ENCODE measurements around the gene FFAR3.

Gene FFAR3

GRCh38 chr19:35380450-35381124 lies 22.3 kb downstream of the FFAR3 start:
- Histone ChIP-seq H4K8ac (ENCODE audit: low read depth, low read length) (no peak overlapping the region), H2BK120ac (ENCODE audit: low read depth, low read length) (no peak overlapping the region), H2BK12ac (ENCODE audit: low read length) (no peak overlapping the region), H2BK15ac (ENCODE audit: low read length) (no peak overlapping the region), H3K18ac (ENCODE audit: low read length) (no peak overlapping the region), H3K79me1 (ENCODE audit: low read depth, low read length) (no peaks in the 10 kb centered on the region), H3K14ac (ENCODE audit: low read length) (no peak overlapping the region), H2BK5ac (ENCODE audit: low read length) (no peak overlapping the region), H3K4me2 (ENCODE audit: insufficient read depth, low read length, poor library complexity, severe bottlenecking) (no peak overlapping the region), H3K9ac (ENCODE audit: low read depth, low read length, poor library complexity) (no peak overlapping the region), H3K27me3 (ENCODE audit: control insufficient read depth in 3 of 3, insufficient read depth in 3 of 3, low read depth in 1 of 3, low read length in 3 of 3) (no peaks in the 10 kb centered on the region), H2AFZ (ENCODE audit: low read length) (no peak overlapping the region), H3K4ac (ENCODE audit: low read length) (no peak overlapping the region), H3K36me3 (replicated peaks in 1 of 2; ENCODE audit: control insufficient read depth in 2 of 2, insufficient read depth in 2 of 2, low read length in 2 of 2) (no peaks in the 10 kb centered on the region), H3K4me3 (ENCODE audit: low read length in 2 of 2) (no peak overlapping the region), H3K9me3 (replicated peaks in 1 of 2; ENCODE audit: control insufficient read depth in 2 of 2, insufficient read depth in 1 of 2, low read depth in 1 of 2, low read length in 2 of 2) (peaks cover under 1 to 2% of the 10 kb centered on the region in 2 donors), H2AK5ac (ENCODE audit: low read depth, low read length) (no peak overlapping the region), H3K23ac (ENCODE audit: low read depth, low read length, poor library complexity) (no peak overlapping the region), H3K27ac (replicated peaks; ENCODE audit: low read length) (no peak overlapping the region), H4K91ac (ENCODE audit: low read depth, low read length, poor library complexity) (no peak overlapping the region), H3K4me1 (ENCODE audit: control insufficient read depth in 2 of 2, insufficient read depth in 1 of 2, low read depth in 1 of 2, low read length in 2 of 2) (no peaks in the 10 kb centered on the region)
- no CpG with 5 or more reads among the region's 9 CpGs for WGBS, 2 donors (ENCODE audit: extremely low coverage in 2 of 2, insufficient read length in 2 of 2, insufficient replicate concordance in 1 of 2)
- no peak for DNase-seq (ENCODE audit: low spot score)

DNA sequence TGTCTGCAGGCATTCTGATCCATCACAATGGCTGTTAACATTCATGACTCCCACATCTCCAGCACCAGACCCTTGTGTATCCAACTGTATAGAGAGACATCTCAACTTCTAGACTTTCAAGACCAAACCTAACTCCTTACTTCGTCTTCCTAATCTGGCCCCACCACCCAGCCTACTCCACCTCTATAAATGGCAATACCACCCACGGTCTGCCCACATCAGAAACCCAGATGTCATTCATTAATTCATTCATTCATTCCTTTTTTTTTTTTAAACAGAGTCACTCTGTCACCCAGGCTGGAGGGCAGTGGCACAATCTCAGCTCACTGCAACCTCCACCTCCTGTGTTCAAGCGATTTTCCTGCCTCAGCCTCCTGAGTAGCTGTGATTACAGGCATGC lies 23.1 kb downstream of the FFAR3 start:
- no peak overlapping the region for H3K14ac ChIP-seq (ENCODE audit: low read length)
- no peaks in the 10 kb centered on the region for H3K36me3 ChIP-seq (replicated peaks in 1 of 2; ENCODE audit: control insufficient read depth in 2 of 2, insufficient read depth in 2 of 2, low read length in 2 of 2)
- no peak overlapping the region for H3K23ac ChIP-seq (ENCODE audit: low read depth, low read length, poor library complexity)
- no peak overlapping the region for H3K27ac ChIP-seq (replicated peaks; ENCODE audit: low read length)
- H3K4ac ChIP-seq (ENCODE audit: low read length): no peak overlapping the region
- H2BK15ac ChIP-seq (ENCODE audit: low read length): no peak overlapping the region
- no peak overlapping the region for H2AFZ ChIP-seq (ENCODE audit: low read length)
- H2BK5ac ChIP-seq (ENCODE audit: low read length): no peak overlapping the region
- H2BK120ac ChIP-seq (ENCODE audit: low read depth, low read length): no peak overlapping the region
- no peak overlapping the region for H2BK12ac ChIP-seq (ENCODE audit: low read length)
- no peak overlapping the region for H3K18ac ChIP-seq (ENCODE audit: low read length)
- H3K27me3 ChIP-seq (ENCODE audit: control insufficient read depth in 3 of 3, insufficient read depth in 3 of 3, low read depth in 1 of 3, low read length in 3 of 3): no peaks in the 10 kb centered on the region
- no peak overlapping the region for H2AK5ac ChIP-seq (ENCODE audit: low read depth, low read length)
- no peaks in the 10 kb centered on the region for H3K79me1 ChIP-seq (ENCODE audit: low read depth, low read length)
- no peaks in the 10 kb centered on the region for H3K4me1 ChIP-seq (ENCODE audit: control insufficient read depth in 2 of 2, insufficient read depth in 1 of 2, low read depth in 1 of 2, low read length in 2 of 2)
- no peak overlapping the region for H4K8ac ChIP-seq (ENCODE audit: low read depth, low read length)
- H4K91ac ChIP-seq (ENCODE audit: low read depth, low read length, poor library complexity): no peak overlapping the region
- no CpG with 5 or more reads among the region's 3 CpGs for WGBS, 2 donors (ENCODE audit: extremely low coverage in 2 of 2, insufficient read length in 2 of 2, insufficient replicate concordance in 1 of 2)
- no peak overlapping the region for H3K9ac ChIP-seq (ENCODE audit: low read depth, low read length, poor library complexity)
- H3K4me2 ChIP-seq (ENCODE audit: insufficient read depth, low read length, poor library complexity, severe bottlenecking): no peak overlapping the region
- H3K4me3 ChIP-seq (ENCODE audit: low read length in 2 of 2): no peak overlapping the region
- no peak for DNase-seq (ENCODE audit: low spot score)
- H3K9me3 ChIP-seq (replicated peaks in 1 of 2; ENCODE audit: control insufficient read depth in 2 of 2, insufficient read depth in 1 of 2, low read depth in 1 of 2, low read length in 2 of 2): peaks cover 2 to 3% of the 10 kb centered on the region in 2 donors

DNA sequence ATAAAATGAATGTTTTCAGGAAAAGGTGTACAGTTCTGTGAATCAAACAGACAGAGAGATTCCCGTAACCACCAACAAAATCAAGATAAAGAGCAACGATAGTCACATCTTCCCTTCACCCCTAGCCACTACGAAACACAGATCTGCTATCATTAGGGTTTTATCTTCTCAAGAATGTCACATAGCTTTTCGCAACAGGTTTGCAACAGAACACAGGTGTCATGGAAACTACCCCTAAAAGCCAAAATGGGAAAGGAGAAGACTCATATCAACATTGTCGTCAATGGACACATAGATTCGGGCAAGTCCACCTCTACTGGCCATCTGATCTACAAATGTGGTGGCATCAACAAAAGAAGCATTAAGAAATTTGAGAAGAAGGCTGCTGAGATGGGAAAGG lies 23.7 kb downstream of the FFAR3 start:
- Histone ChIP-seq H2BK5ac (ENCODE audit: low read length) (no peak overlapping the region), H3K4me1 (ENCODE audit: control insufficient read depth in 2 of 2, insufficient read depth in 1 of 2, low read depth in 1 of 2, low read length in 2 of 2) (no peaks in the 10 kb centered on the region), H3K18ac (ENCODE audit: low read length) (no peak overlapping the region), H3K4ac (ENCODE audit: low read length) (no peak overlapping the region), H2BK15ac (ENCODE audit: low read length) (no peak overlapping the region), H3K36me3 (replicated peaks in 1 of 2; ENCODE audit: control insufficient read depth in 2 of 2, insufficient read depth in 2 of 2, low read length in 2 of 2) (no peaks in the 10 kb centered on the region), H3K79me1 (ENCODE audit: low read depth, low read length) (no peaks in the 10 kb centered on the region), H3K9ac (ENCODE audit: low read depth, low read length, poor library complexity) (no peak overlapping the region), H3K4me2 (ENCODE audit: insufficient read depth, low read length, poor library complexity, severe bottlenecking) (no peak overlapping the region), H3K14ac (ENCODE audit: low read length) (no peak overlapping the region), H4K8ac (ENCODE audit: low read depth, low read length) (no peak overlapping the region), H3K27ac (replicated peaks; ENCODE audit: low read length) (no peak overlapping the region), H3K9me3 (replicated peaks in 1 of 2; ENCODE audit: control insufficient read depth in 2 of 2, insufficient read depth in 1 of 2, low read depth in 1 of 2, low read length in 2 of 2) (peaks cover 2 to 3% of the 10 kb centered on the region in 2 donors), H4K91ac (ENCODE audit: low read depth, low read length, poor library complexity) (no peak overlapping the region), H2AFZ (ENCODE audit: low read length) (no peak overlapping the region), H3K4me3 (ENCODE audit: low read length in 2 of 2) (no peak overlapping the region), H2BK12ac (ENCODE audit: low read length) (no peak overlapping the region), H2BK120ac (ENCODE audit: low read depth, low read length) (no peak overlapping the region), H2AK5ac (ENCODE audit: low read depth, low read length) (no peak overlapping the region), H3K23ac (ENCODE audit: low read depth, low read length, poor library complexity) (no peak overlapping the region), H3K27me3 (ENCODE audit: control insufficient read depth in 3 of 3, insufficient read depth in 3 of 3, low read depth in 1 of 3, low read length in 3 of 3) (no peaks in the 10 kb centered on the region)
- DNase-seq (ENCODE audit: low spot score): no peak
- WGBS, 2 donors (ENCODE audit: extremely low coverage in 2 of 2, insufficient read length in 2 of 2, insufficient replicate concordance in 1 of 2): no CpG with 5 or more reads among the region's 6 CpGs

DNA sequence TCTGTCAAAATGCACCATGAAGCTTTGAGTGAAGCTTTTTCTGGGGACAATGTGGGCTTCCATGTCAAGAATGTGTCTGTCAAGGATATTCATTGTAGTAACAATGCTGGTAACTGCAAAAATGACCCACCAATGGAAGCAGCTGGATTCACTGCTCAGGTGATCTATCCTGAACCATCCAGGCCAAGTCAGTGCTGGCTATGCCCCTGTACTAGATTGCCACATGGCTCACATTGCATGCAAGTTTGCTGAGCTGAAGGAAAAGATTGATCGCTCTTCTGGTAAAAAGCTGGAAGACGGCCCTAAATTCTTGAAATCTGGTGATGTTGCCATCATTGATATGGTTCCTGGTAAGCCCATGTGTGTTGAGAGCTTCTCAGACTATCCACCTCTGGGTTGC lies 25.3 kb downstream of the FFAR3 start:
- no peaks in the 10 kb centered on the region for H3K27me3 ChIP-seq (ENCODE audit: control insufficient read depth in 3 of 3, insufficient read depth in 3 of 3, low read depth in 1 of 3, low read length in 3 of 3)
- H3K4ac ChIP-seq (ENCODE audit: low read length): no peak overlapping the region
- H3K36me3 ChIP-seq (replicated peaks in 1 of 2; ENCODE audit: control insufficient read depth in 2 of 2, insufficient read depth in 2 of 2, low read length in 2 of 2): no peaks in the 10 kb centered on the region
- no peak overlapping the region for H3K27ac ChIP-seq (replicated peaks; ENCODE audit: low read length)
- no peak overlapping the region for H3K4me3 ChIP-seq (ENCODE audit: low read length in 2 of 2)
- H3K9ac ChIP-seq (ENCODE audit: low read depth, low read length, poor library complexity): no peak overlapping the region
- no peak overlapping the region for H2AFZ ChIP-seq (ENCODE audit: low read length)
- no CpG with 5 or more reads among the region's 2 CpGs for WGBS, 2 donors (ENCODE audit: extremely low coverage in 2 of 2, insufficient read length in 2 of 2, insufficient replicate concordance in 1 of 2)
- H2BK15ac ChIP-seq (ENCODE audit: low read length): no peak overlapping the region
- no peak overlapping the region for H2BK12ac ChIP-seq (ENCODE audit: low read length)
- no peak overlapping the region for H3K4me2 ChIP-seq (ENCODE audit: insufficient read depth, low read length, poor library complexity, severe bottlenecking)
- H4K8ac ChIP-seq (ENCODE audit: low read depth, low read length): no peak overlapping the region
- H3K9me3 ChIP-seq (replicated peaks in 1 of 2; ENCODE audit: control insufficient read depth in 2 of 2, insufficient read depth in 1 of 2, low read depth in 1 of 2, low read length in 2 of 2): peaks cover 2 to 3% of the 10 kb centered on the region in 2 donors
- DNase-seq (ENCODE audit: low spot score): no peak
- H2AK5ac ChIP-seq (ENCODE audit: low read depth, low read length): no peak overlapping the region
- no peak overlapping the region for H4K91ac ChIP-seq (ENCODE audit: low read depth, low read length, poor library complexity)
- H2BK5ac ChIP-seq (ENCODE audit: low read length): no peak overlapping the region
- no peaks in the 10 kb centered on the region for H3K79me1 ChIP-seq (ENCODE audit: low read depth, low read length)
- no peaks in the 10 kb centered on the region for H3K4me1 ChIP-seq (ENCODE audit: control insufficient read depth in 2 of 2, insufficient read depth in 1 of 2, low read depth in 1 of 2, low read length in 2 of 2)
- H3K14ac ChIP-seq (ENCODE audit: low read length): no peak overlapping the region
- no peak overlapping the region for H3K18ac ChIP-seq (ENCODE audit: low read length)
- no peak overlapping the region for H2BK120ac ChIP-seq (ENCODE audit: low read depth, low read length)
- H3K23ac ChIP-seq (ENCODE audit: low read depth, low read length, poor library complexity): no peak overlapping the region

All from neuronal stem cell (in vitro differentiated cells).